Parathyroid adenoma (tissue), 2 donors: ENCODE data around the gene SNAPC1.

Experiments
- H2AFZ ChIP-seq: fragments of 300-600 bp; sonication (generic); one replicate; pipeline ENCODE4 v1.7.0; 2017; ENCODE audit warnings: antibody characterized with exemption, mild to moderate bottlenecking
- H3K27ac ChIP-seq: fragments of 300-600 bp; sonication (generic); one replicate; pipeline ENCODE4 v1.7.0; 2017
- H3K27me3 ChIP-seq: fragments of 300-600 bp; sonication (generic); one replicate; pipeline ENCODE4 v1.7.0; 2017; ENCODE audit warnings: low read length; ENCODE audit not compliant: control insufficient read depth, insufficient read depth
- H3K36me3 ChIP-seq: fragments of 300-600 bp; sonication (generic); one replicate; pipeline ENCODE4 v1.7.0; 2017; ENCODE audit warnings: low read length; ENCODE audit not compliant: control insufficient read depth, insufficient read depth
- H3K4me1 ChIP-seq: fragments of 300-600 bp; sonication (generic); one replicate; pipeline ENCODE4 v1.7.0; 2017; ENCODE audit warnings: control low read depth
- H3K4me2 ChIP-seq: fragments of 300-600 bp; sonication (generic); one replicate; pipeline ENCODE4 v1.7.0; 2017; ENCODE audit warnings: low read length
- H3K4me3 ChIP-seq: fragments of 300-600 bp; sonication (generic); one replicate; pipeline ENCODE4 v1.7.0; 2017; ENCODE audit warnings: low read depth, low read length
- H3K79me2 ChIP-seq: fragments of 300-600 bp; sonication (generic); one replicate; pipeline ENCODE4 v1.7.0; 2017; ENCODE audit warnings: control low read depth
- H3K9ac ChIP-seq: fragments of 300-600 bp; sonication (generic); one replicate; pipeline ENCODE4 v1.7.0; 2017; ENCODE audit warnings: mild to moderate bottlenecking
- H3K9me3 ChIP-seq: fragments of 300-600 bp; sonication (generic); one replicate; pipeline ENCODE4 v1.7.0; 2017; ENCODE audit warnings: low read length; ENCODE audit not compliant: control insufficient read depth
- CTCF ChIP-seq: fragments of 300-600 bp; sonication (generic); IDR thresholded peaks from one replicate; pipeline ENCODE4 v1.7.0; 2017; ENCODE audit warnings: antibody characterized with exemption, mild to moderate bottlenecking
- donor health status: primary hyperparathyroidism.

Gene SNAPC1

DNA sequence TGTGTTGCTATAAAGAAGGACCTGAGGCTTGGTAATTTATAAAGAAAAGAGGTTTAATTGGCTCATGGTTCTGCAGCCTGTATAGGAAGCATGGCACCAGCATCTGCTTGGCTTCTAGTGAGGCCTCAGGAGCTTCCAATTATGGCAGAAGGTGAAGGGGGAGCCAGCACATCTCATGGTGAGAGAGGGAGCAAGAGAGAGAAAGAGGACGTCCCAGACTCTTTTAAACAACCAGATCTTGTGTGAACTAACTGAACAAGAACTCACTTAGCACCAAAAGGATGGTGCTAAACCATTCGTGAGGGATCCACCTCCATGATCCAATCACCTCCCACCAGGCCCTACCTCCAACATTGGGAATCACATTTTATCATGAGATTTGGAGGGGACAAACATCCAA lies 6.1 kb upstream of the SNAPC1 start:
- H3K4me3 ChIP-seq: no peak overlapping the region
- no peaks in the 10 kb centered on the region for H3K79me2 ChIP-seq
- no peak for TF ChIP-seq CTCF
- H3K36me3 ChIP-seq: no peaks in the 10 kb centered on the region
- no peaks in the 10 kb centered on the region for H3K4me1 ChIP-seq
- H3K4me2 ChIP-seq: no peak overlapping the region
- no peaks in the 10 kb centered on the region for H3K9me3 ChIP-seq
- no peak overlapping the region for H3K9ac ChIP-seq
- H3K27me3 ChIP-seq: no peaks in the 10 kb centered on the region
- H3K27ac ChIP-seq: no peak overlapping the region
- no peak overlapping the region for H2AFZ ChIP-seq

DNA sequence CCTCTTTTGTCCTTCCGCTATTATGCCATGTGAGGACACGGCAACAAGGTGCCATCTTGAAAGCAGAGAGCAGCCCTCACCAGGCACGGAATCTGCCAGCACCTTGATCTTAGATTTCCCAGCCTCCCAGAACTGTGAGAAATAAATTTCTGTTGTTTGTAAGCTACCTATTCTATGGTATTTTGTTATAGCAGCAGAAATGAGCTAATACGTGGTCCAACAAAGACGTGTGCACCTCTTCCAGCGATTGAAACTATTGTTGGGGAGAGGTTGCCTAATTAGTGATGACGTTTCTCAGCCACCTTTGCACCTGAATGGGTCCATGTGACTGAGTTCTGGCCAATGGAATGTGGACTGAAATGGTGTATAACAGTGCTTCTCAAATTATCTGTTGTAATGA lies 2.3 kb upstream of the SNAPC1 start:
- H3K9ac ChIP-seq: no peak overlapping the region
- H3K79me2 ChIP-seq: no peaks in the 10 kb centered on the region
- no peak overlapping the region for H3K27ac ChIP-seq
- H3K4me3 ChIP-seq: no peak overlapping the region
- peaks cover 6% of the 10 kb centered on the region for H3K4me1 ChIP-seq
- H3K36me3 ChIP-seq: no peaks in the 10 kb centered on the region
- no peak for TF ChIP-seq CTCF
- no peaks in the 10 kb centered on the region for H3K27me3 ChIP-seq
- H3K4me2 ChIP-seq: no peak overlapping the region
- no peak overlapping the region for H2AFZ ChIP-seq
- no peaks in the 10 kb centered on the region for H3K9me3 ChIP-seq

DNA sequence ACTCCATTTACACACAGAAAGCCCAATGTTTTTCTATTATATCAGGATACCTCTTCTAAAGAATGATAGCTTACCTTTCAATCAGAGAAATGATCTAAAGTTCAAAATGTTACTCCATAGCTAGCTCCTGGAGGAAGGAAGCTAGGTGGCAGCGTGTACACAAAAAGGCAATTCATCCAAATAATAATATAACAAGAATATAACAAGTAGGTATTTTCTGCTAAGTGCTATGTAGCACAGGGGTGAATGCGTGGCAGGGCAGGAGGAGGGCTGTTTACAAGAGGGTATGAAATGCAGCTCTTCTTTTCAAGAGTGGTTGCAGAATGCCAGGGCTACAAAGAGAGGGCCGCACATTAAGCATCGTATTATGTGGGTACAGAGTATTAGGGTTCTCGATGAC lies 663 bp upstream of the SNAPC1 start:
- peak overlapping the region; percentile 99 for H3K4me3 ChIP-seq
- peak overlapping the region; percentile 93 for H2AFZ ChIP-seq
- no peaks in the 10 kb centered on the region for H3K9me3 ChIP-seq
- H3K79me2 ChIP-seq: no peaks in the 10 kb centered on the region
- peaks cover 16% of the 10 kb centered on the region for H3K4me1 ChIP-seq
- no peak overlapping the region for H3K9ac ChIP-seq
- H3K36me3 ChIP-seq: no peaks in the 10 kb centered on the region
- peak overlapping the region; percentile 79 for H3K27ac ChIP-seq
- no peaks in the 10 kb centered on the region for H3K27me3 ChIP-seq
- TF ChIP-seq CTCF: no peak
- peak overlapping the region; percentile 96 for H3K4me2 ChIP-seq

DNA sequence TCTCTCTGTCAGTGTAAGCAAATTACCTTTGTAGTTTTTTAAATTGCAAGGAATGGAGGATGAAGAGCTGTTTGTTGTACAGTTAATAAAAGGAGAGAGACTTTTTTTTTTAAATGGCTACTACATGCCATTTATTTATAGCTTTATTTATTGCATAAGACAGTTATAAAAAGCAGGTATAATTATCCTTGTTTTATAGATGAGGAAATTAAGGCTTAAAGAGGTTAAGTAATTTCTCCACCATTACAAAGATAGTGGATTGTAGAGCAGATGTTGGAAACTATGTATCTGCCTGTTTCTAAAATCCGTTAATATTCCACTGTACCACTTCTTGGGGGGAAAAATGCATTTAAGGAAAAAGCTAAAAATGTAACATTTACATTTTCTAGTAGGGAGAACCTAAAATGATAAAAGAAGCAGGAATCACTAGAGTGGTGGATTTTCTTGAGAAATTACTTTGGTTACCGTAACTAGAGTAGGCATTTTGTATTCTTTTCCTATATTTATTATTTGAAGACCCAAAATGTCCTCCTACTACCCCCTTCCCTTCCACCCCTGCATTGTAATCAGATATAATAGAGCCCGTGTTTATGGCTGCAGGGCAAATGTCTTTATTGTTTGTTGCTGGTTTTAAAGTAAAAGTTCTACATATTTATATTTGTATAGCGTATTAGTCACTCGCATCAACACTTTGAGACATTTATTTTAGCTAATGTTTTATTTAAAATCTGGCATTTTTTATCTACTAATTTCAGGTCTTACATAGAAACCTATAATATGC lies 2.3 kb downstream of the SNAPC1 start:
- peak overlapping the region; percentile 11 for H3K27ac ChIP-seq
- TF ChIP-seq CTCF: no peak
- peaks cover 16% of the 10 kb centered on the region for H3K4me1 ChIP-seq
- no peak overlapping the region for H2AFZ ChIP-seq
- peak overlapping the region; percentile 2 for H3K4me3 ChIP-seq
- H3K4me2 ChIP-seq: peak overlapping the region; percentile 36
- no peaks in the 10 kb centered on the region for H3K36me3 ChIP-seq
- peaks cover 8% of the 10 kb centered on the region for H3K79me2 ChIP-seq
- no peak overlapping the region for H3K9ac ChIP-seq
- no peaks in the 10 kb centered on the region for H3K27me3 ChIP-seq
- no peaks in the 10 kb centered on the region for H3K9me3 ChIP-seq
